H9 (cell line): ENCODE data around the gene SYT7. TPM values are rescaled to one million over a fixed set of nuclear protein-coding genes. Genes with fewer than 3 reads are reported as not detected.
A peak's percentile ranks its signal among the peaks of the same experiment; 100 is the strongest.

Experiments used
- DNase-seq: peaks from one replicate; pipeline ENCODE4 v3.0.0-alpha.2; 2017
- H2AFZ ChIP-seq: one replicate; pipeline ENCODE4 v1.6.1; 2013; ENCODE audit warnings: mild to moderate bottlenecking, low read length, control low read depth, moderate library complexity
- H2AK5ac ChIP-seq: 2 replicates; pipeline ENCODE4 v1.6.1; 2013; ENCODE audit warnings: low read length, control low read depth, mixed read lengths; ENCODE audit not compliant: insufficient read length
- H2BK120ac ChIP-seq: one replicate; pipeline ENCODE4 v1.6.1; 2013; ENCODE audit warnings: low read depth, mild to moderate bottlenecking, low read length, control low read depth, inconsistent platforms; ENCODE audit not compliant: poor library complexity, severe bottlenecking
- H2BK12ac ChIP-seq: 2 replicates; pipeline ENCODE4 v1.6.1; 2013; ENCODE audit warnings: low read length, control low read depth, mixed read lengths, low read depth; ENCODE audit not compliant: insufficient read length
- H2BK15ac ChIP-seq: 2 replicates; pipeline ENCODE4 v1.6.1; 2013; ENCODE audit warnings: low read depth, low read length, control low read depth
- H2BK20ac ChIP-seq: one replicate; pipeline ENCODE4 v1.6.1; 2013; ENCODE audit warnings: low read depth, mild to moderate bottlenecking, low read length, control low read depth, inconsistent platforms; ENCODE audit not compliant: poor library complexity, severe bottlenecking
- H2BK5ac ChIP-seq: 2 replicates; pipeline ENCODE4 v1.6.1; 2013; ENCODE audit warnings: low read length, control low read depth, mixed read lengths; ENCODE audit not compliant: insufficient read length
- H3K14ac ChIP-seq: 2 replicates; pipeline ENCODE4 v1.6.1; 2013; ENCODE audit warnings: low read length, control low read depth; ENCODE audit not compliant: insufficient read depth
- H3K18ac ChIP-seq: 2 replicates; pipeline ENCODE4 v1.6.1; 2013; ENCODE audit warnings: low read depth, mild to moderate bottlenecking, mixed read lengths, low read length, control low read depth; ENCODE audit not compliant: insufficient read length
- H3K23ac ChIP-seq: 2 replicates; pipeline ENCODE4 v1.6.1; 2013; ENCODE audit warnings: low read length, control low read depth, mixed read lengths, low read depth; ENCODE audit not compliant: insufficient read length
- H3K23me2 ChIP-seq: 2 replicates; pipeline ENCODE4 v1.6.1; 2013; ENCODE audit warnings: low read depth, mild to moderate bottlenecking, mixed read lengths, low read length, control low read depth; ENCODE audit not compliant: insufficient read length, poor library complexity, severe bottlenecking
- H3K27ac ChIP-seq: 2 replicates; pipeline ENCODE4 v1.5.1; 2013; ENCODE audit warnings: low read length, control low read depth, mixed read lengths, low read depth; ENCODE audit not compliant: insufficient read length
- H3K27me3 ChIP-seq: 2 replicates; pipeline ENCODE4 v1.6.1; 2013; ENCODE audit warnings: low read length, control low read depth, inconsistent platforms; ENCODE audit not compliant: insufficient read depth
- H3K4ac ChIP-seq: 2 replicates; pipeline ENCODE4 v1.6.1; 2013; ENCODE audit warnings: low read depth, mild to moderate bottlenecking, control low read depth, inconsistent platforms, low read length, moderate library complexity
- H3K4me1 ChIP-seq: 2 replicates; pipeline ENCODE4 v1.6.1; 2013; ENCODE audit warnings: low read length, control low read depth, inconsistent platforms; ENCODE audit not compliant: insufficient read depth
- H3K4me2 ChIP-seq: 2 replicates; pipeline ENCODE4 v1.6.1; 2013; ENCODE audit warnings: low read length, control low read depth, mixed read lengths; ENCODE audit not compliant: insufficient read length, insufficient read depth
- H3K56ac ChIP-seq: 2 replicates; pipeline ENCODE4 v1.6.1; 2013; ENCODE audit warnings: low read depth, mild to moderate bottlenecking, mixed read lengths, low read length, control low read depth; ENCODE audit not compliant: insufficient read length
- H3K79me1 ChIP-seq: 2 replicates; pipeline ENCODE4 v1.6.1; 2013; ENCODE audit warnings: low read depth, mild to moderate bottlenecking, moderate library complexity, low read length, control low read depth, inconsistent platforms; ENCODE audit not compliant: insufficient read depth, poor library complexity, severe bottlenecking
- H3K79me2 ChIP-seq: 2 replicates; pipeline ENCODE4 v1.6.1; 2013; ENCODE audit warnings: low read length, control low read depth, inconsistent platforms; ENCODE audit not compliant: insufficient read depth
- H3K9ac ChIP-seq: 2 replicates; pipeline ENCODE4 v1.6.1; 2013; ENCODE audit warnings: low read length, control low read depth, mixed read lengths; ENCODE audit not compliant: insufficient read length; ENCODE audit errors: extremely low read depth
- H3K9me3 ChIP-seq: one replicate; pipeline ENCODE4 v1.6.1; 2013; ENCODE audit warnings: low read depth, low read length, inconsistent platforms; ENCODE audit not compliant: control insufficient read depth
- H3T11ph ChIP-seq: one replicate; pipeline ENCODE4 v1.6.1; 2013; ENCODE audit warnings: mild to moderate bottlenecking, low read length, control low read depth, inconsistent platforms
- H4K20me1 ChIP-seq: one replicate; pipeline ENCODE4 v1.6.1; 2013; ENCODE audit not compliant: control insufficient read depth, insufficient read length, insufficient read depth
- H4K5ac ChIP-seq: 2 replicates; pipeline ENCODE4 v1.6.1; 2013; ENCODE audit warnings: low read depth, mild to moderate bottlenecking, mixed read lengths, low read length, control low read depth; ENCODE audit not compliant: insufficient read length
- H4K8ac ChIP-seq: replicated peaks from 2 replicates; pipeline ENCODE4 v1.6.1; 2013; ENCODE audit warnings: low read length, control low read depth, mixed read lengths, low read depth; ENCODE audit not compliant: insufficient read length
- H4K91ac ChIP-seq: 2 replicates; pipeline ENCODE4 v1.6.1; 2013; ENCODE audit warnings: low read depth, mild to moderate bottlenecking, moderate library complexity, mixed read lengths, low read length, control low read depth; ENCODE audit not compliant: insufficient read length
- H3K27ac Mint-ChIP-seq, 3 experiments: 2 replicates in 2 of 3; 3 replicates in 1 of 3; pipeline ENCODE4 v1.8.0; 2020 to 2021; ENCODE audit warnings: mixed read lengths in 3 of 3, mild to moderate bottlenecking in 1 of 3, moderate library complexity in 1 of 3
- H3K27me3 Mint-ChIP-seq: 2 replicates; pipeline ENCODE4 v1.8.0; 2021; ENCODE audit warnings: low read depth, mild to moderate bottlenecking, moderate library complexity, mixed read lengths
- H3K36me3 Mint-ChIP-seq, 3 experiments: 2 replicates in 2 of 3; 3 replicates in 1 of 3; pipeline ENCODE4 v1.8.0; 2020 to 2021; ENCODE audit warnings: low read depth in 3 of 3, mixed read lengths in 3 of 3; ENCODE audit not compliant: insufficient read depth in 1 of 3
- H3K4me1 Mint-ChIP-seq, 2 experiments: 2 replicates each; pipeline ENCODE4 v1.8.0; 2020; ENCODE audit warnings: mixed read lengths in 2 of 2
- H3K4me3 Mint-ChIP-seq, 2 experiments: 2 replicates in 1 of 2; 3 replicates in 1 of 2; pipeline ENCODE4 v1.8.0; 2020 to 2021; ENCODE audit warnings: mild to moderate bottlenecking in 2 of 2, mixed read lengths in 2 of 2, moderate library complexity in 1 of 2
- H3K9me3 Mint-ChIP-seq, 2 experiments: 2 replicates in 1 of 2; 3 replicates in 1 of 2; pipeline ENCODE4 v1.8.0; 2020; ENCODE audit warnings: mild to moderate bottlenecking in 2 of 2, mixed read lengths in 2 of 2, moderate library complexity in 1 of 2
- CTCF ChIP-seq: fragments of 200-600 bp; sonication (generic); conservative IDR thresholded peaks from 3 replicates; pipeline ENCODE4 v1.8.0; 2021; ENCODE audit warnings: antibody characterized with exemption, mild to moderate bottlenecking
- WGBS: extraction: QIAGEN DNeasy Blood & Tissue Kit; methylation state at CpG from one replicate; pipeline ENCODE4 v1.1.7; 2013; ENCODE audit warnings: missing lambda C conversion rate, low lambda C conversion rate, mixed read lengths; ENCODE audit not compliant: insufficient read length; ENCODE audit errors: extremely low coverage; 5-methylcytosine and 5-hydroxymethylcytosine counted together
- total RNA-seq: library from RNA; stranded (reverse); gene quantifications from 2 replicates; pipeline ENCODE4 v1.2.1, GENCODE V29; 2021

SYT7 gene
- total RNA-seq, 1 experiment from 2014 or later, result 8.8 TPM

GRCh38 chr11:61534025-61534932 lies 46.6 kb downstream of the SYT7 start:
- H2AFZ ChIP-seq, result no peak overlapping the region
- peak overlapping the region; percentile 3 for H4K5ac ChIP-seq
- Mint-ChIP-seq H3K9me3 (no peaks in the 10 kb centered on the region), H3K36me3 (peaks cover 0 to 4% (median 0%) of the 10 kb centered on the region in 3 experiments; a peak in 1 of 7 replicates), H3K27ac (peak overlapping the region in 1 of 3 experiments; percentile 93; a peak in 2 of 7 replicates), H3K4me1 (peaks cover 9 to 20% of the 10 kb centered on the region in 2 experiments), H3K27me3 (peaks cover 8% of the 10 kb centered on the region), H3K4me3 (no peak overlapping the region)
- no peak overlapping the region for H3K4me2 ChIP-seq
- no peak overlapping the region for H3T11ph ChIP-seq
- no peak for TF ChIP-seq CTCF
- no peak overlapping the region for H4K8ac ChIP-seq
- no peaks in the 10 kb centered on the region for H3K23me2 ChIP-seq
- no peaks in the 10 kb centered on the region for H3K79me2 ChIP-seq
- H2BK120ac ChIP-seq, result no peak overlapping the region
- no peaks in the 10 kb centered on the region for H3K9me3 ChIP-seq
- no CpG with 5 or more reads among the region's 36 CpGs for WGBS
- no peak overlapping the region for H3K23ac ChIP-seq
- no peaks in the 10 kb centered on the region for H3K79me1 ChIP-seq
- no peak overlapping the region for H2BK15ac ChIP-seq
- DNase-seq, result no peak
- no peaks in the 10 kb centered on the region for H4K20me1 ChIP-seq
- H3K27me3 ChIP-seq, result no peaks in the 10 kb centered on the region
- H4K91ac ChIP-seq, result no peak overlapping the region
- H3K27ac ChIP-seq, result no peak overlapping the region
- no peak overlapping the region for H2AK5ac ChIP-seq
- H3K56ac ChIP-seq, result no peak overlapping the region
- H3K4me1 ChIP-seq, result no peaks in the 10 kb centered on the region
- H3K18ac ChIP-seq, result no peak overlapping the region
- no peak overlapping the region for H3K4ac ChIP-seq
- H2BK12ac ChIP-seq, result no peak overlapping the region
- H3K9ac ChIP-seq, result no peak overlapping the region
- H2BK5ac ChIP-seq, result no peak overlapping the region
- no peak overlapping the region; the same call in 1 of the 2 replicates for H3K14ac ChIP-seq
- H2BK20ac ChIP-seq, result no peak overlapping the region
